ENCODE measurements around the gene PIEZO1. TPM values are rescaled to one million over a fixed set of nuclear protein-coding genes. Genes with fewer than 3 reads are reported as not detected.

Gene PIEZO1
- total and polyA plus RNA-seq, 2 experiments from 2014 or later, result 30.4 to 70.1 TPM

DNA sequence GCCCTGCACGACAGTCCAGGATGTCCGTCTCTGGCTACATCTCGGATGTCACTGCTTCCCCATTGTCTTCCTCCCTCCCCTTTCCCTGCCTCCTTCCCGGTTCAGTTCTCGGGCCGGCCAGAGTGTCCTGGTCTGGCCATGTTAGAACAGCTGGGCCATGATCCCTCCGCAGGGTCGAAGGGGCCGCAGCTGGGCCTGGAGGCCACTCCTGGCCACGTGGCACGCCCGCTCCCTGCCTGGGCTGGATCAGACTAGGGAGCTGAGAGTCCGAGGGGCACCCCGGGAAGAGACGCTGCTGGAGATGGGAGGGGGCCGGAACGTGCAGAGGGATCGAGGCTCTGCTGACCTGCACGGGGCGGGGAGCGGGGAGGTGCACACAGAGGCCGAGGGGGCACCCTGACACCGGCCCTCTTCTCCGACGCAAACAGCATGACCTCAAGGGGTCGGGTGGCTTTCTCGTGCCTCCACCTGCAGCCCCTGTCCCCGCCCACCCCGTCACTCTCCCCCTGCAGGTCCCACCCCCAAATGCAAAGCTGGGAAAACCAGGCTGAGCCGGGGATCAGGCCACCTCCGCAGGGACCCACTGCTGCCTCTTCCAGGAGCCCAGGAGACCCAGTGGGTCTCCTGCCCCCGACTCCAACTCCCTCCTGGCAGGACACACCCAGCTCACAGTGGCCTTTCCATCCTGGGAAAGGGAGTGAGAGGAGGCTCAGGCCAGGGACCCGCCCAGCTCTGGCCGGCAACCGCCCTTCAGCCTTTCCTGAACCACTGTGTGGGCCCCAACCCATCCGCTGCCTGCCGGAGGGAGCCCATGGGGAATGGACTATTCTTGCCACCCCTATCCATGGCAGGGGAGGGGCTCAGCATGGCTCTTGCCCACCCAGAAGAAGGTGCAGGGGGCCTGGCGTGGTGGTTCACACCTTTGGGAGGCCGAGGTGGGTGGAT, 40.2 kb downstream of the PIEZO1 start (continued):
- TF ChIP-seq, protein P1, sequence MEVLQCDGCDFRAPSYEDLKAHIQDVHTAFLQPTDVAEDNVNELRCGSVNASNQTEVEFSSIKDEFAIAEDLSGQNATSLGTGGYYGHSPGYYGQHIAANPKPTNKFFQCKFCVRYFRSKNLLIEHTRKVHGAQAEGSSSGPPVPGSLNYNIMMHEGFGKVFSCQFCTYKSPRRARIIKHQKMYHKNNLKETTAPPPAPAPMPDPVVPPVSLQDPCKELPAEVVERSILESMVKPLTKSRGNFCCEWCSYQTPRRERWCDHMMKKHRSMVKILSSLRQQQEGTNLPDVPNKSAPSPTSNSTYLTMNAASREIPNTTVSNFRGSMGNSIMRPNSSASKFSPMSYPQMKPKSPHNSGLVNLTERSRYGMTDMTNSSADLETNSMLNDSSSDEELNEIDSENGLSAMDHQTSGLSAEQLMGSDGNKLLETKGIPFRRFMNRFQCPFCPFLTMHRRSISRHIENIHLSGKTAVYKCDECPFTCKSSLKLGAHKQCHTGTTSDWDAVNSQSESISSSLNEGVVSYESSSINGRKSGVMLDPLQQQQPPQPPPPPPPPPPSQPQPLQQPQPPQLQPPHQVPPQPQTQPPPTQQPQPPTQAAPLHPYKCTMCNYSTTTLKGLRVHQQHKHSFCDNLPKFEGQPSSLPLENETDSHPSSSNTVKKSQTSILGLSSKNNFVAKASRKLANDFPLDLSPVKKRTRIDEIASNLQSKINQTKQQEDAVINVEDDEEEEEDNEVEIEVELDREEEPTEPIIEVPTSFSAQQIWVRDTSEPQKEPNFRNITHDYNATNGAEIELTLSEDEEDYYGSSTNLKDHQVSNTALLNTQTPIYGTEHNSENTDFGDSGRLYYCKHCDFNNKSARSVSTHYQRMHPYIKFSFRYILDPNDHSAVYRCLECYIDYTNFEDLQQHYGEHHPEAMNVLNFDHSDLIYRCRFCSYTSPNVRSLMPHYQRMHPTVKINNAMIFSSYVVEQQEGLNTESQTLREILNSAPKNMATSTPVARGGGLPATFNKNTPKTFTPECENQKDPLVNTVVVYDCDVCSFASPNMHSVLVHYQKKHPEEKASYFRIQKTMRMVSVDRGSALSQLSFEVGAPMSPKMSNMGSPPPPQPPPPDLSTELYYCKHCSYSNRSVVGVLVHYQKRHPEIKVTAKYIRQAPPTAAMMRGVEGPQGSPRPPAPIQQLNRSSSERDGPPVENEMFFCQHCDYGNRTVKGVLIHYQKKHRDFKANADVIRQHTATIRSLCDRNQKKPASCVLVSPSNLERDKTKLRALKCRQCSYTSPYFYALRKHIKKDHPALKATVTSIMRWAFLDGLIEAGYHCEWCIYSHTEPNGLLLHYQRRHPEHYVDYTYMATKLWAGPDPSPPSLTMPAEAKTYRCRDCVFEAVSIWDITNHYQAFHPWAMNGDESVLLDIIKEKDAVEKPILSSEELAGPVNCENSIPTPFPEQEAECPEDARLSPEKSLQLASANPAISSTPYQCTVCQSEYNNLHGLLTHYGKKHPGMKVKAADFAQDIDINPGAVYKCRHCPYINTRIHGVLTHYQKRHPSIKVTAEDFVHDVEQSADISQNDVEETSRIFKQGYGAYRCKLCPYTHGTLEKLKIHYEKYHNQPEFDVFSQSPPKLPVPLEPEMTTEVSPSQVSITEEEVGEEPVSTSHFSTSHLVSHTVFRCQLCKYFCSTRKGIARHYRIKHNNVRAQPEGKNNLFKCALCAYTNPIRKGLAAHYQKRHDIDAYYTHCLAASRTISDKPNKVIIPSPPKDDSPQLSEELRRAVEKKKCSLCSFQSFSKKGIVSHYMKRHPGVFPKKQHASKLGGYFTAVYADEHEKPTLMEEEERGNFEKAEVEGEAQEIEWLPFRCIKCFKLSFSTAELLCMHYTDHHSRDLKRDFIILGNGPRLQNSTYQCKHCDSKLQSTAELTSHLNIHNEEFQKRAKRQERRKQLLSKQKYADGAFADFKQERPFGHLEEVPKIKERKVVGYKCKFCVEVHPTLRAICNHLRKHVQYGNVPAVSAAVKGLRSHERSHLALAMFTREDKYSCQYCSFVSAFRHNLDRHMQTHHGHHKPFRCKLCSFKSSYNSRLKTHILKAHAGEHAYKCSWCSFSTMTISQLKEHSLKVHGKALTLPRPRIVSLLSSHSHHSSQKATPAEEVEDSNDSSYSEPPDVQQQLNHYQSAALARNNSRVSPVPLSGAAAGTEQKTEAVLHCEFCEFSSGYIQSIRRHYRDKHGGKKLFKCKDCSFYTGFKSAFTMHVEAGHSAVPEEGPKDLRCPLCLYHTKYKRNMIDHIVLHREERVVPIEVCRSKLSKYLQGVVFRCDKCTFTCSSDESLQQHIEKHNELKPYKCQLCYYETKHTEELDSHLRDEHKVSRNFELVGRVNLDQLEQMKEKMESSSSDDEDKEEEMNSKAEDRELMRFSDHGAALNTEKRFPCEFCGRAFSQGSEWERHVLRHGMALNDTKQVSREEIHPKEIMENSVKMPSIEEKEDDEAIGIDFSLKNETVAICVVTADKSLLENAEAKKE (CRISPR knock-in tag; IDR thresholded peaks at IDR 0.05), result no peak
- TF ChIP-seq ETS1 (IDR thresholded peaks at IDR 0.05), result no peak
- TF ChIP-seq NANOG (IDR thresholded peaks at IDR 0.05; ENCODE audit: borderline replicate concordance), result no peak

DNA sequence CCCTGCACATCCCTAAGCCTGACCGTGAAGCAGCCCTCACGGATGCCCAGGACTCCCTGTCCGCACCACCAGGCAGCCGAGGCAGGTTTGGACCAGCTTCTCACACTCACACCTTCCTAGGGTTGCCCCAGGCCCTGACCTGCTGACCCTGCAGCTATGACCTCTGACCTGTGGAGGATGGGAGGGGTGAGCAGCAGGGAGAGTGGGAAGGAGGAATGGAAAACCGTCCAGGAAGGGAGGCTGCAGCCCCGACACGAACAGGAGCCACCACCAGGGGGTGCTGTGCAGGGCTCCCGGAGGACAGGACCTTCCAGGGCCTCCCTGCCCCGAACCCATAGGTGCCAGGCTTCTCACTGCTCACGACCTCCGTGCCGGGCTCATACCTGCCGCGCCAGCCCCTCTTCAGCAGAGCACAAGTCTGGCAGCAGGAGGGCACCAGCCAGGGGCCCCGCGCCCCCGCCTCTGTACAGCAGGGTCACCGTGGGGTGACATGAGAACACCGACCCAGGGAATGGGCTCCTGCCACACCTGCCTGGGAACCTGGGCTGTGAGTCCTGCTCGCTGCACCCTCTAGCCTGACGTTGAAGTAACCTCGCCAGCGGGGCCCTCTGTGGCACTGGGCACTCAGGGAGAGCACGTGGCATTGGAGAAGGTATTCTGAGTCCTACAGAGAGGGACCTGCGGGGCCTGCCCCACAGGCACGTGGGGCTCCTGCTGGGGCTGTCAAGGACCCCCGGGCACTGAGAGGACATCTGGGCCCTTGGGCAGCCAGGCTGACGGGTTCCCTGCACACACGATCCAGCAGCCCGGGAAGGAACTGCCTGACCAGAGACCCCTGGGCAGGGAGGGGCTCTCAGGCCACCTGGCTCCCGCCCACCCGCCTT, 41.1 kb downstream of the PIEZO1 start:
- no peaks in the 10 kb centered on the region for H3F3A ChIP-seq (replicated peaks; ENCODE audit: low read depth)
- no peaks in the 10 kb centered on the region; the same call in 1 of the 2 replicates for H3K36me3 ChIP-seq (ENCODE audit: insufficient read depth)
- no peak overlapping the region for H3K27ac ChIP-seq (ENCODE audit: low read depth)
- no peak overlapping the region for H3K4me3 ChIP-seq
- H3K79me2 ChIP-seq (replicated peaks; ENCODE audit: insufficient read depth), result no peaks in the 10 kb centered on the region
- no peaks in the 10 kb centered on the region for H3K9me2 ChIP-seq (ENCODE audit: insufficient read depth)
- H3K4me2 ChIP-seq, result no peak overlapping the region
- no peak overlapping the region for H3K4me3 Mint-ChIP-seq
- H3K27me3 Mint-ChIP-seq (ENCODE audit: insufficient read depth, low read depth, poor library complexity), result peaks cover 9% of the 10 kb centered on the region
- TF ChIP-seq ZNF331 (CRISPR knock-in tag; IDR thresholded peaks at IDR 0.05; ENCODE audit: low read depth) (no peak), CTCF (conservative IDR thresholded peaks at IDR 0.05; ENCODE audit: low read depth in 2 of 2) (peak; percentile 78 to 89), EZH2 (IDR thresholded peaks at IDR 0.05; ENCODE audit: low read depth, unreplicated experiment) (no peak), CREB1 (CRISPR knock-in tag; IDR thresholded peaks at IDR 0.05; ENCODE audit: low read depth) (no peak)
- peaks cover 7% of the 10 kb centered on the region; the same call in 2 of the 3 replicates for H3K4me1 Mint-ChIP-seq
- H3K36me3 Mint-ChIP-seq (ENCODE audit: low read depth), result no peaks in the 10 kb centered on the region
- peak; percentile 88 for DNase-seq (ENCODE audit: low spot score)
- H3K27me3 ChIP-seq (ENCODE audit: insufficient read depth), result no peaks in the 10 kb centered on the region
- H4K20me1 ChIP-seq (replicated peaks; ENCODE audit: insufficient read depth), result no peaks in the 10 kb centered on the region
- no peak overlapping the region for H3K27ac Mint-ChIP-seq
- no peaks in the 10 kb centered on the region; the same call in 1 of the 2 replicates for H3K4me1 ChIP-seq (ENCODE audit: insufficient read depth)
- H3K9me3 Mint-ChIP-seq, result no peaks in the 10 kb centered on the region
- ATAC-seq, result peak; percentile 78
- H2AFZ ChIP-seq, result no peak overlapping the region

All from GM23338 (cell line).